ENCODE data around the gene ENC1.

GRCh38 chr5:74594137-74595040 lies 46.1 kb downstream of the ENC1 start:
- no peak for TF ChIP-seq CTCF (IDR thresholded peaks at IDR 0.05; ENCODE audit: low read length)
- TF ChIP-seq EZH2 (IDR thresholded peaks at IDR 0.05; ENCODE audit: borderline replicate concordance, low read length): no peak
